HepG2 (cell line): ENCODE results near the gene TRMT10C. TPM values are rescaled to one million over a fixed set of nuclear protein-coding genes. Genes with fewer than 3 reads are reported as not detected.

Experiments used
- ATAC-seq: fragments of 200-7000 bp; cut with Tn5 transposase; 3 replicates; pipeline ENCODE4 v1.9.1; 2020; ENCODE audit warnings: mild to moderate bottlenecking, moderate library complexity
- BruUV-seq: library from RNA; stranded (reverse); fragments of 400-500 nt; replicated peaks from 2 replicates; lab custom pipeline; 2021; lab: Mats Ljungman, UMichigan
- CTCF ChIA-PET: fragments of 300-600 bp; formaldehyde crosslinking; extraction: SDS; loops from one replicate; lab custom pipeline; 2021; ENCODE audit warnings: low total read pairs, inconsistent platforms, low intra/inter-chr PET ratio; lab: Yijun Ruan, JAX
- POLR2A ChIA-PET: fragments of 350-600 bp; sonication (Branson Sonifier 250); formaldehyde crosslinking; loops from one replicate; lab custom pipeline; 2020; ENCODE audit warnings: antibody characterized with exemption, inconsistent platforms; lab: Yijun Ruan, JAX
- DNase-seq: peaks from one replicate; pipeline ENCODE4 v3.0.0-alpha.2; 2015; ENCODE audit warnings: low spot score
- FAIRE-seq: peaks from 3 replicates; lab custom pipeline; 2011; peaks lifted over from hg19 to GRCh38; lab: Jason Lieb, UNC
- H2AFZ ChIP-seq: one replicate; pipeline ENCODE4 v1.6.1; 2011; ENCODE audit warnings: low read length, inconsistent platforms
- H3K27ac ChIP-seq: fragments of 300-600 bp; 3 replicates; pipeline ENCODE4 v1.8.0; 2011; ENCODE audit warnings: mixed run types, mild to moderate bottlenecking, mixed read lengths, low read length, inconsistent platforms; ENCODE audit not compliant: insufficient read depth; ENCODE audit errors: extremely low read length
- H3K27me3 ChIP-seq, 2 experiments: fragments of 200-600 bp in 1 of 2; 2 replicates in 1 of 2; 3 replicates in 1 of 2; pipeline versions ENCODE4 v1.6.0 to v1.8.0; 2011; ENCODE audit warnings: low read length in 2 of 2, mild to moderate bottlenecking in 2 of 2, moderate library complexity in 2 of 2, inconsistent platforms in 1 of 2; ENCODE audit not compliant: insufficient read depth in 2 of 2, control insufficient read depth in 1 of 2
- H3K36me3 ChIP-seq, 2 experiments: fragments of 200-600 bp in 1 of 2; replicated peaks in 1 of 2; 2 replicates in 1 of 2; 3 replicates in 1 of 2; pipeline versions ENCODE4 v1.5.1 to v1.8.0; 2011; ENCODE audit warnings: low read length in 2 of 2, inconsistent platforms in 1 of 2; ENCODE audit not compliant: insufficient read depth in 2 of 2, control insufficient read depth in 1 of 2
- H3K4me1 ChIP-seq: 2 replicates; pipeline ENCODE4 v1.5.1; 2012; ENCODE audit warnings: low read length, inconsistent platforms; ENCODE audit not compliant: insufficient read depth
- H3K4me2 ChIP-seq: 2 replicates; pipeline ENCODE4 v1.6.0; 2011; ENCODE audit warnings: low read depth, low read length, inconsistent platforms
- H3K4me3 ChIP-seq, 3 experiments: fragments of 200-600 bp in 1 of 3; sonication (generic), shearing (Covaris generic) in 1 of 3; replicated peaks in 1 of 3; 2 replicates each; pipeline ENCODE4 v1.5.1; 2011 to 2016; ENCODE audit warnings: low read length in 3 of 3, inconsistent platforms in 2 of 3, low read depth in 2 of 3, mild to moderate bottlenecking in 2 of 3, control low read depth in 1 of 3, mixed read lengths in 1 of 3; ENCODE audit not compliant: insufficient read depth in 1 of 3
- H3K79me2 ChIP-seq: one replicate; pipeline ENCODE4 v1.6.1; 2011; ENCODE audit warnings: low read length, inconsistent platforms; ENCODE audit not compliant: insufficient read depth
- H3K9ac ChIP-seq: 2 replicates; pipeline ENCODE4 v1.6.0; 2011; ENCODE audit warnings: mild to moderate bottlenecking, low read depth, low read length, inconsistent platforms; ENCODE audit not compliant: insufficient read depth
- H3K9me3 ChIP-seq: 2 replicates; pipeline ENCODE4 v1.5.1; 2012; ENCODE audit warnings: mild to moderate bottlenecking, low read length
- H4K20me1 ChIP-seq: 2 replicates; pipeline ENCODE4 v1.6.0; 2011; ENCODE audit warnings: inconsistent platforms, mild to moderate bottlenecking, low read length, moderate library complexity; ENCODE audit not compliant: insufficient read depth
- BRF2 ChIP-seq: sonication (generic); formaldehyde crosslinking; IDR thresholded peaks from 2 replicates; pipeline ENCODE4 v1.8.1; 2022; ENCODE audit warnings: mild to moderate bottlenecking, missing genetic modification reagents
- FOSL2 ChIP-seq: sonication (generic); formaldehyde crosslinking; IDR thresholded peaks from 2 replicates; pipeline ENCODE4 v1.4.0; 2020; ENCODE audit warnings: missing genetic modification reagents
- FOXC1 ChIP-seq: sonication (generic); formaldehyde crosslinking; IDR thresholded peaks from 2 replicates; pipeline ENCODE4 v1.8.0; 2022; ENCODE audit warnings: mild to moderate bottlenecking, missing genetic modification reagents, borderline replicate concordance
- GATAD2A ChIP-seq: IDR thresholded peaks from 2 replicates; pipeline ENCODE4 v1.6.1; 2016
- HNF1A ChIP-seq, 2 experiments: sonication (generic) in 1 of 2; formaldehyde crosslinking in 1 of 2; IDR thresholded peaks; 2 replicates each; pipeline versions ENCODE4 v1.4.0 to v1.6.1; 2016 to 2020; ENCODE audit warnings: borderline replicate concordance in 1 of 2, low read depth in 1 of 2, mild to moderate bottlenecking in 1 of 2, missing genetic modification reagents in 1 of 2
- KDM1A ChIP-seq: IDR thresholded peaks from 2 replicates; pipeline ENCODE4 v1.6.1; 2016; ENCODE audit warnings: missing compliant biosample characterization
- MIER3 ChIP-seq: IDR thresholded peaks from 2 replicates; pipeline ENCODE4 v1.6.1; 2016; ENCODE audit warnings: missing compliant biosample characterization, borderline replicate concordance
- MIXL1 ChIP-seq: IDR thresholded peaks from 2 replicates; pipeline ENCODE4 v1.6.1; 2016
- NPAS2 ChIP-seq: sonication (generic); formaldehyde crosslinking; IDR thresholded peaks from 2 replicates; pipeline ENCODE4 v1.8.0; 2022; ENCODE audit warnings: mild to moderate bottlenecking, missing genetic modification reagents, borderline replicate concordance
- PHF5A ChIP-seq: IDR thresholded peaks from one replicate; pipeline ENCODE4 v1.6.1; 2018; ENCODE audit warnings: low read depth, missing genetic modification reagents; ENCODE audit not compliant: unreplicated experiment
- RBM39 ChIP-seq: fragments of 200-400 bp; formaldehyde crosslinking; IDR thresholded peaks from one replicate; pipeline ENCODE4 v1.6.1; 2018; ENCODE audit warnings: antibody characterized with exemption, mild to moderate bottlenecking, low read depth, low read length; ENCODE audit not compliant: poor library complexity, severe bottlenecking
- ZBTB2 ChIP-seq: sonication (generic); formaldehyde crosslinking; IDR thresholded peaks from 2 replicates; pipeline ENCODE4 v1.8.0; 2022; ENCODE audit warnings: low read depth, missing genetic modification reagents
- ZFP1 ChIP-seq: IDR thresholded peaks from 2 replicates; pipeline ENCODE4 v1.6.1; 2016
- WGBS: methylation state at CpG from one replicate; pipeline ENCODE4 v1.1.6; 2017; ENCODE audit warnings: low lambda C conversion rate; 5-methylcytosine and 5-hydroxymethylcytosine counted together
- in situ Hi-C: cut with HindIII; loops from 2 replicates; pipeline ENCODE4 v1.10.0; 2017; ENCODE audit warnings: low pct_unique_long_range_greater_than_20kb; ENCODE audit not compliant: extremely low pct_ligation_motif_present
- intact Hi-C: fragments of 100-400 bp; cut with micrococcal nuclease; formaldehyde crosslinking; loops from one replicate; pipeline ENCODE4 v1.10.0; 2022; ENCODE audit not compliant: unreplicated experiment
- polyA plus RNA-seq, 8 experiments: library from polyadenylated mRNA; depleted of rRNA in 3 of 8; stranded (reverse) in 7 of 8; unstranded in 1 of 8; fragments of >200 nt; fragmentation: Illumina TruSeq in 4 of 8; extraction: Trizol in 4 of 8; gene quantifications; 2 replicates each; pipeline versions ENCODE4 v1.2.1 to v1.2.3, GENCODE V29; 2011 to 2016; ENCODE audit warnings: low read depth in 4 of 8, missing spikeins in 1 of 8, mixed read lengths in 1 of 8; ENCODE audit not compliant: insufficient read depth in 1 of 8
- total RNA-seq, 5 experiments: library from RNA; depleted of rRNA; stranded (reverse); fragments of >200 nt; fragmentation: Illumina TruSeq; extraction: Trizol; gene quantifications; 2 replicates each; pipeline ENCODE4 v1.2.3, GENCODE V29; 2016; ENCODE audit warnings: low read depth in 1 of 5
- TF ChIP-seq, protein P1 (sequence below): IDR thresholded peaks from 2 replicates; pipeline ENCODE4 v1.6.1; 2016; ENCODE audit warnings: mild to moderate bottlenecking

Gene TRMT10C
- total and polyA plus RNA-seq, 2 of the 13 experiments (the other 11 are each of a cell fraction or from before 2014, with no cell fraction given), result 10.8 to 39.2 TPM

GRCh38 chr3:101519685-101520365, 41.8 kb upstream of the TRMT10C start:
- no peak overlapping the region for H2AFZ ChIP-seq
- no peaks in the 10 kb centered on the region for H3K27me3 ChIP-seq
- H3K9me3 ChIP-seq, result no peaks in the 10 kb centered on the region
- H4K20me1 ChIP-seq, result no peaks in the 10 kb centered on the region
- intact Hi-C loops, result loop anchor here (10.0 kb wide), 1 partner anchor 115 kb away; no protein-coding TSS in a partner anchor
- no peak overlapping the region for H3K27ac ChIP-seq
- WGBS, result 20% methylated on average over 6 of the region's 6 CpGs
- BruUV-seq, result no TSS peak
- FAIRE-seq (peak; percentile 66), ATAC-seq (peak; percentile 86), DNase-seq (peak; percentile 56)
- in situ Hi-C loops, result no loop called here
- CTCF ChIA-PET, result no interaction called here
- H3K36me3 ChIP-seq, result no peaks in the 10 kb centered on the region
- POLR2A ChIA-PET, result interaction anchor here (1.2 to 3.6 kb wide), 4 partner anchors 29 to 54 kb away, joined by 4 to 25 read pairs (median 14); partner anchors contain the start of genes PCNP and TRMT10C
- no peak overlapping the region; a peak in 1 of 6 replicates for H3K4me3 ChIP-seq
- no peaks in the 10 kb centered on the region for H3K79me2 ChIP-seq
- peaks cover 38% of the 10 kb centered on the region for H3K4me1 ChIP-seq
- no peak overlapping the region for H3K9ac ChIP-seq
- peak overlapping the region; percentile 52 for H3K4me2 ChIP-seq
- TF ChIP-seq BRF2 (CRISPR knock-in tag), result no peak
- no peak for TF ChIP-seq KDM1A (CRISPR knock-in tag)
- TF ChIP-seq MIXL1, result 0 out of 2 replicates have a peak, but pooled peaks have one; percentile 14
- TF ChIP-seq, protein P1, sequence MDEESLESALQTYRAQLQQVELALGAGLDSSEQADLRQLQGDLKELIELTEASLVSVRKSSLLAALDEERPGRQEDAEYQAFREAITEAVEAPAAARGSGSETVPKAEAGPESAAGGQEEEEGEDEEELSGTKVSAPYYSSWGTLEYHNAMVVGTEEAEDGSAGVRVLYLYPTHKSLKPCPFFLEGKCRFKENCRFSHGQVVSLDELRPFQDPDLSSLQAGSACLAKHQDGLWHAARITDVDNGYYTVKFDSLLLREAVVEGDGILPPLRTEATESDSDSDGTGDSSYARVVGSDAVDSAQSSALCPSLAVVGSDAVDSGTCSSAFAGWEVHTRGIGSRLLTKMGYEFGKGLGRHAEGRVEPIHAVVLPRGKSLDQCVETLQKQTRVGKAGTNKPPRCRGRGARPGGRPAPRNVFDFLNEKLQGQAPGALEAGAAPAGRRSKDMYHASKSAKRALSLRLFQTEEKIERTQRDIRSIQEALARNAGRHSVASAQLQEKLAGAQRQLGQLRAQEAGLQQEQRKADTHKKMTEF (CRISPR knock-in tag), result peak; percentile 58
- no peak for TF ChIP-seq PHF5A
- no peak for TF ChIP-seq ZBTB2 (CRISPR knock-in tag)
- TF ChIP-seq FOSL2 (CRISPR knock-in tag), result peak; percentile 96
- TF ChIP-seq ZFP1, result no peak
- TF ChIP-seq MIER3 (CRISPR knock-in tag), result no peak
- TF ChIP-seq GATAD2A, result peak; percentile 67
- TF ChIP-seq RBM39, result no peak
- TF ChIP-seq HNF1A (IDR thresholded peaks at IDR 0.05; ENCODE audit: low read depth), result peak; percentile 73
- TF ChIP-seq HNF1A (CRISPR knock-in tag; IDR thresholded peaks at IDR 0.05; ENCODE audit: borderline replicate concordance), result peak; percentile 50; the same call in 1 of the 2 replicates
- no peak for TF ChIP-seq NPAS2 (CRISPR knock-in tag)
- no peak for TF ChIP-seq FOXC1
